ENCODE results near the gene FOXN3. TPM values are rescaled to one million over a fixed set of nuclear protein-coding genes. Genes with fewer than 3 reads are reported as not detected.

FOXN3 gene
- total RNA-seq, 4 donors from 2014 or later, result 66.1 to 130 (median 109) TPM

- H3K27ac ChIP-seq, result no peak overlapping the region
- TF ChIP-seq POLR2AphosphoS5 (IDR thresholded peaks at IDR 0.05), result no peak
- no peak for DNase-seq
- H3K4me3 ChIP-seq, result no peak overlapping the region
- H3K9me3 ChIP-seq, result no peaks in the 10 kb centered on the region
- WGBS, 2 donors (ENCODE audit: low coverage in 1 of 2), result 86% methylated on average over 9 of the region's 9 CpGs; no CpG with 5 or more reads in 1 of the 2 donors
- H3K4me1 ChIP-seq, result no peaks in the 10 kb centered on the region
- intact Hi-C loops (cut with DNase I; ENCODE audit: low total_unique reads) (no loop called here), in situ Hi-C loops (cut with MboI; ENCODE audit: low pct_ligation_motif_present in 1 of 4, low pct_unique_long_range_greater_than_20kb in 1 of 4, low sequenced_read_pairs in 3 of 4) (no loop called here)
- no peaks in the 10 kb centered on the region for H3K36me3 ChIP-seq
- no peaks in the 10 kb centered on the region for H3K27me3 ChIP-seq
Observed at GRCh38 chr14:89110110-89110509, 306.9 kb downstream of the FOXN3 start.

- DNase-seq, result no peak
- Histone ChIP-seq H3K27ac (no peak overlapping the region), H3K27me3 (no peaks in the 10 kb centered on the region), H3K36me3 (no peaks in the 10 kb centered on the region), H3K9me3 (no peaks in the 10 kb centered on the region), H3K4me1 (no peaks in the 10 kb centered on the region), H3K4me3 (no peak overlapping the region)
- in situ Hi-C loops (cut with MboI; ENCODE audit: low pct_ligation_motif_present in 1 of 4, low pct_unique_long_range_greater_than_20kb in 1 of 4, low sequenced_read_pairs in 3 of 4), result no loop called here
- 80 to 95% methylated on average over 2 to 4 of the region's 4 CpGs for WGBS, 2 donors (ENCODE audit: low coverage in 1 of 2)
- TF ChIP-seq EP300 (IDR thresholded peaks at IDR 0.05; ENCODE audit: low read depth) (no peak), POLR2AphosphoS5 (IDR thresholded peaks at IDR 0.05) (no peak), CTCF (IDR thresholded peaks at IDR 0.05) (no peak), POLR2A (IDR thresholded peaks at IDR 0.05) (no peak)
- intact Hi-C loops (cut with DNase I; ENCODE audit: low total_unique reads), result no loop called here
Observed at GRCh38 chr14:89108608-89109007, 308.4 kb downstream of the FOXN3 start.

DNA sequence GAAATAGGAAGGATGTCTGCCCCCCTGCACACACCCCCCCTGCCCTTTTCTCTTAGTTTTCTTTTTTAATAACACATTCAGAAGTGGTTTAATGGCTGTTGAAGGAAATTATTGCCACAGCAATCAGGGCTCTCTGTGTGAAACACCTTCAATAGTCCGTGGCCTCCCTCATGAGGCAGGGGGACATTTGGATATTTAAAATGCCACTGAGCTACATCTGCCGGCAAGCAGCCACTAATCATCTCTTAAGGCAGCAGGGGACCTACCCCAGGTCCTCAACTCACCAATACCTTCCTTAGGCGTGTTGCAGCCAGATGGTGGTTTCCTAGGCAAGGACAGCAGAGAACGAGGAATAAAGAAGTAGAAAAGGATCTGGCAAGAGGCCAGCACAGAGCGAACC is 309.4 kb downstream of the FOXN3 start:
- intact Hi-C loops (cut with DNase I; ENCODE audit: low total_unique reads) (no loop called here), in situ Hi-C loops (cut with MboI; ENCODE audit: low pct_ligation_motif_present in 1 of 4, low pct_unique_long_range_greater_than_20kb in 1 of 4, low sequenced_read_pairs in 3 of 4) (no loop called here)
- no peaks in the 10 kb centered on the region for H3K4me1 ChIP-seq
- H3K27me3 ChIP-seq, result no peaks in the 10 kb centered on the region
- no peaks in the 10 kb centered on the region for H3K36me3 ChIP-seq
- H3K9me3 ChIP-seq, result no peaks in the 10 kb centered on the region
- no peak for DNase-seq
- 72 to 90% methylated on average over 2 to 5 of the region's 5 CpGs for WGBS, 2 donors (ENCODE audit: low coverage in 1 of 2)
- no peak for TF ChIP-seq POLR2A (IDR thresholded peaks at IDR 0.05)
- no peak for TF ChIP-seq CTCF (IDR thresholded peaks at IDR 0.05)
- TF ChIP-seq EP300 (IDR thresholded peaks at IDR 0.05; ENCODE audit: low read depth), result no peak
- no peak for TF ChIP-seq POLR2AphosphoS5 (IDR thresholded peaks at IDR 0.05)
- no peak overlapping the region for H3K27ac ChIP-seq
- H3K4me3 ChIP-seq, result no peak overlapping the region

All from transverse colon (tissue), 4 donors.